NCI-H446 (cell line): ENCODE data around the gene CHMP2A.
"Not testable (repeated sequence)": the region's sequence is repeated elsewhere in the genome, so short reads cannot be mapped to it uniquely, and the experiment has no call there.

Experiments
- DNase-seq, 2 experiments: peaks; one replicate each; lab custom pipeline; 2025; lab: John Stamatoyannopoulos, UW

CHMP2A gene

GRCh38 chr19:58554494-58555368 lies at the start of gene CHMP2A:
Gene CHMP2A (minus strand): TSS chr19:58555105. CDS start chr19:58554212, 893 bp downstream.
- DNase-seq: no peak

GRCh38 chr19:58586133-58586765 lies 31.3 kb upstream of the CHMP2A start:
- no peak for DNase-seq

DNA sequence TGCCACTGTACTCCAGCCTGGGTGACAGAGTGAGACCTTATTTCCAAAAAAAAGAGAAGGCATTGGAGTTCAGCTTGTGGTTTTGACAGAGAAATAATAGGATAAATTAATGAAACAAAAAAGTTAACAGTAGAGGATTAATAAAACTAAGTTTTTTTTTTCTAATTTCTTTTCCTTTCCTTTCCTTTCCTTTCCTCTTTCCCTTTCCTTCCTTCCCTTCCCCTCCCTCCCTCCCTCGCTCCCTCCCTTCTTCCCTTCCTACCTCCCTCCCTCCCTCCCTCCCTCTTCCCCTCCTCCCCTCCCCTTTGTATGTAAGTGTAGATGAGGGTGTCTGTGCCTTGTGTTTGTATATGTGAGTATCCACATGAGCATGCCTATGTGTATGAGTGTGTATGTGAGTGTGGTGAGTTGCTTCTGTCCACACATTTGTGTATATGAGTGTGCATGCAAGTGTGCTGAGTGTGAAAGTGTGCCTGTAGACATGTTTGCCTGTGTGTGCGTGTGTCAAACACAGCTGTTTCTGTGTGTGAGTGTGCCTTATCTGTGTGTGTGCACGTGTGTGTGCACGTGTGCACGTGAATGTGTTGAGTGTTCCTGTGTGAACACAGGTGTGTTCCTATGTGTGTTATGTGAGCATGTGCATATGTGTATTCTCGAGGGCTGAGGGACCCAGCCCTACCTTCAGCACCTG lies 30.7 kb upstream of the CHMP2A start:
- no peak for DNase-seq

GRCh38 chr19:58584498-58585441 lies 29.9 kb upstream of the CHMP2A start:
- no peak for DNase-seq

- DNase-seq: no peak
Measured at GRCh38 chr19:58582985-58583384, 28.1 kb upstream of the CHMP2A start.

DNA sequence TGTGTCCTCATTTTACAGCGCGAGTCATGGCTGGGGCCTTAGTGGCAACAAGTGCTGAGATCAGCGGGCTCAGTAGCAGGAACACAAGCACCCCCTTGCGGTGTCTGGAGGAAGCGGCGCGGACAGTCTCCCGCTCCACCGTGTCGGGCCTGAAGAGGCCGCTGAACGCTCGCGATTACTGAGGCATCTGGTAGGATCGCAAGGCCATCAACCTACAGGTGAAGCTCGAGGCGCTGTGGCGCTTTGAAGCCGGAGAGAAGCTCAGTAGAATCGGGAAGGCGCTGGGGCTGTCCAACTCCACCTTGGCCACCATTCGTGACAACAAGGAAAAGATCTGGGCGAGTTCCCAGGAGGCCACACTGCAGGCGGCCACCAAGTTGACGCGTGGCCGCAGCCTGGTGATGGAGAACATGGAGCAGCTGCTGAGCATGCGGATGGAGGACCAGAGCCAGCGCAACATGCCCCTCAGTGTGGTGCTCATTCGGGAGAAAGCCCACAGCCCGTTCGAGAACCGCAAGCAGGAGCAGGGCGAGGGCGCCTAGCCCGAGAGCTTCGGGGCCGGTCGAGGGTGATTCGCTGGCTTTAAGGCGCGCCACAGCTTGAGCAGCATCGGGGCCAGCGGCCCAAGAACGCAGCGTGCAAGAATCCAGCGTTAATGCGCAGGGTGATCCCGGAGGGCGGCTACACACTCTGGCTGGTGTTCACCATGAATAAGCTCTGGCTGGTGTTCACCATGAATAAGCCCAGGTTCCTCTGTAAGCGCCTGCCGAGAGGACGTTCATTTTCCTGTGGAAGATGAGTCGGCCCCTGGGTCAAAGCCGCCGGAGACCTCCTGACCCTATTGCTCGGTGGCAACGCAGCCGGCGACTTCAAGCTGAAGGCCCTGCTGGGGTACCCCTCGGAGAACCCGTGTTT lies 26.6 kb upstream of the CHMP2A start:
- no peak for DNase-seq

- no peak for DNase-seq
Measured at GRCh38 chr19:58579473-58580142, 24.7 kb upstream of the CHMP2A start.

DNA sequence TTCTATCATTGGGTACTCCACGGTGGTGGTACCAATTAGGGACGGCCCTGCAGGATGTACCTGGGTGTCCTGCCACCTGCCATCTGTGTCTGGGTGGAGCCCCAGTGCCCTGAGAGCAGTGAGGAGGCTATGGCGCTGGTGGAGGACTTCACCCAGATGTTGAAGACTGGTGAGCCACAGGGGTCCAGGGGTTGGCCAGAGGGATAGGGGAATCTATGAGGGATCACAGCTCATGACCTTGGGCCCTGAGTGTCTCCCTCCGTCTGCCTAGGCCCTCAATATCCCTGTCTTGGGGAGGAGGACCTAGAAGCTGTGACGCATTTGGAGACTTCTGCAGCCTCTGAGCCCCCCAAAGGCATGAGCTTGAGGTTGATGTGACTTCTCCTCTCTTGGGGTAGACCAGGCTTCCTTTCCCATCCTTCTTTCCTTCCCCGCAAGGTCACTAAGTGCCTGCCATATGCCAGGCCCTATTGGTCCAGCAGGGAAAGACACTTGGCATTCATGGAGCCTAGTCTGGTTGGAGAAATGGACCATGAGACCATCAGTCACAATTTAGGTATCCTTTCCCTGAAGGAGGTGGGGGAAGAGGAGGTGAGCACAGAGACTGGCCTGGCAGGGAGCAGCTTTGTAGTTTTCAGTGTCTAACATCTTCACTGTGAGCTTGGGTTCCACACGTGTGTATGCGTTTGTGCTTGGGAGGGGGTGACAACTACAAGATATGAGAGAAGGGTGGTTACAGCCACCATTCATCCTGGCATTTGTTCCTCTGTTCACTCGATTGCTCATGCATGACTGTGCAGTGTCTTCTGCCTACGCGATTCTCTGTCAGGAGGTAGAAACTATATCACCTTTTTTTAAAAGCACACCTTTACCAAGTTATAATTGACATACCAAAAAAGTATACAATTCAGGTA lies 23.4 kb upstream of the CHMP2A start:
- no peak for DNase-seq

DNA sequence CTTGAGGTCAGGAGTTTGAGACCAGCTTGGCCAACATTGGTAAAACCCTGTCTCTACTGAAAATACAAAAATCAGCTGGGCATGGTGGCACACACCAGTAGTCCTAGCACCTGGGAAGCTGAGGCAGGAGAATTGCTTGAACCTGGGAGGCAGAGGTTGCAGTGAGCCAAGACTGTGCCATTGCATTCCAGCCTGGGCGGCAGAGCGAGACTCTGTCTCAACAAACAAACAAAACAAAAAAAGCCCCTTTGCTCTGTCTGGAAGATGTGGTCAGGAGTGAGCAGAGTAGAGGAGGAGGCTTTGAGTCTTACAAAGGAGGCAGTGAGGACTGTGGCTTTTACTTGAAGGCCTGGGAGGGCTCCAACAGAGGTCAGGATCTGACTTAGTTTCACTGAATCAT lies 22.7 kb upstream of the CHMP2A start:
- DNase-seq: not testable (repeated sequence)

- DNase-seq: no peak
Measured at GRCh38 chr19:58575183-58576041, 20.5 kb upstream of the CHMP2A start.

DNA sequence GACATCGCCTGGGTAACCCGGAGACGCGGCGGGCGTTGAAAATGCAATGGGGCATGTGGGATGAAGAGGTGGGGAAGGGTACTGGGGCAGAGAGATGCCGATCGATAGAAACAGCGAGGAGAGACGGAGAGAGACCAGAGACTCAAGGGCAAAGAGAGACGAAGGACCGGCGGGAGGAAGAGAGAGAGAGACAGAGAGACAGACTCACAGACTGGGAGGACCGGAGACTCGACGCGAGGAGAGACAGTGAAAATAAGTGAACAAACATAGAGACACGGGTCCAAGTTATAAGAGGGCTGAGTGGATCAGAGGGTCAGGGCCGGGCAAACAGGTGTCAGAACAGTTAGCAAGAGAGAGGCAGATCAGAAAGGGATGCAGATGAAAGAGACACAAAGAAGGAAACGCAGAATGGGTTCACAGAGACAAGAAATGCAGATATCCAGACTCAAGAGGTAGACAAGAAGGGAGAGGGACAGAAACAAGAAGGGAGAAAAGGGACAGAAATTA lies 18.8 kb upstream of the CHMP2A start:
- DNase-seq: no peak

GRCh38 chr19:58572818-58573657 lies 18.1 kb upstream of the CHMP2A start, which contains the start of gene MZF1:
Gene MZF1 (minus strand): TSS chr19:58573335. CDS start chr19:58571389, 1,946 bp downstream.
- DNase-seq: no peak

DNA sequence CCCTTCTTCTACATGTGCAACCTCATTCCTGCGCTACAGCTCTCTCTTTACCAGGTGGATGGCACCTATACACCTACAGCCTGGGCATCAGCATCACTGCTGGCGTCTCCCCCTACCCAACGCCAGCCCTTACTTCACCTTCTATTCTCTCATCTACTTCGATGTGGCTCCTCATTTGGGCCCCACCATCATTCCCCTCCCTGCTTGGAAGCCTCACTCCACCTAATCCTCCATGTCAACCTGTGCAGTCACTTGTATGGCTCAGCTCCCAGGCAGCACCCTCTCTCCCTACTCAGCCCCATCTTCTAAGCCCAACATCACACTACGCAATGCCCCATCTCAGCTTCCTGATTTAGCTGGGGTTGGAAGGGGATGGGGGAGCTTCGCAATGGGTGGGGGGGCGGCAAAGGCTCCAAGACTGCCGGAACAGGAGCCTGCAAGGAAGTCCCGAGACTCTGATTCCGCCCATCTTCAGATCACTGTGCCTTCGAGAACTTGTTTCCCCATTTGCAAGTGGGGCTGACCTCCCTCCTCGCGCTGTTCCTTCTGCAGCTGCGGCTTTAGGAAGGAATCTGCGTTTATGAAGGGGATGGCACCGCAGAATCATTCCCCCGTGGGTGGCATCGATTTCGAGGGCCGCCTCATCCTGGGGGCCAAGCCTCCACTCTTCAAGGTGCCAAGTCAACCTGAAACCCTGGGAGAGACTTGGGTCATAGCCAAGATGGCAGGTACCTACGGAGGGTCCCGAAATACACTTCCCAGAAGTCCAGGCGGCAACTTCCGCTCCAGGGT lies 17.3 kb upstream of the CHMP2A start:
- no peak for DNase-seq

DNA sequence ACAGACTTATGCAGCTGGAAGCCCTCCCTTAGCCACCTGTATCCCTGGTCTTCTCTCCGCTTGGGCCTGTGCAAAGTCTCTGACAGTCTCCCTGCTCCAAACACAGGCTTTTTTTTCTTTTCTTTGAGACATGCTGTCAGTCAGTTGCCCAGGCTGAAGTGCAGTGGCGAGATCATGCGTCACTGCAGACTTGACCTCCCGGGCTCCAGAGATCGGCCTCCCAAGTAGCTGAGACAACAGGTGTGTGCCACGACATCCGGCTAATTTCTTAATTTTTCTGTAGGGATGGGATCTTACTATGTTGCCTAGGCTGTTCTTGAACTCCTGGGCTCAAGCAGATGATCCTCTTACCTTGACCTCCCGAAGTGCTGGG lies 16.7 kb upstream of the CHMP2A start:
- DNase-seq: no peak

- no peak for DNase-seq
Measured at GRCh38 chr19:58570770-58571574, 16.1 kb upstream of the CHMP2A start.
